Body of pancreas (tissue), 4 donors: ENCODE measurements around the gene RBM19. TPM values are rescaled to one million over a fixed set of nuclear protein-coding genes. Genes with fewer than 3 reads are reported as not detected.
A peak's percentile ranks its signal among the peaks of the same experiment; 100 is the strongest.

Experiments used
- ATAC-seq: fragments of 150-250 bp; one replicate; pipeline ENCODE4 v1.9.1; 2016
- DNase-seq, 4 donors: peaks; one replicate each; pipeline ENCODE4 v3.0.0-alpha.2; 2019
- H3K27ac ChIP-seq, 4 donors: fragments of 200-600 bp; sonication (generic); 1 replicate in 3 of 4; 2 replicates in 1 of 4; pipeline versions ENCODE4 v1.5.1 to v1.6.1; 2016 to 2019; ENCODE audit warnings: mild to moderate bottlenecking in 1 of 4, mixed read lengths in 1 of 4, moderate library complexity in 1 of 4
- H3K27me3 ChIP-seq, 2 donors: fragments of 200-600 bp; sonication (generic); one replicate each; pipeline ENCODE4 v1.6.0; 2016; ENCODE audit warnings: mild to moderate bottlenecking in 1 of 2
- H3K36me3 ChIP-seq, 2 donors: fragments of 200-600 bp; sonication (generic); replicated peaks in 1 of 2; 2 replicates each; pipeline ENCODE4 v1.5.1; 2016; ENCODE audit warnings: low read depth in 2 of 2; ENCODE audit not compliant: insufficient read depth in 1 of 2
- H3K4me1 ChIP-seq: fragments of 200-600 bp; sonication (generic); one replicate; pipeline ENCODE4 v1.6.0; 2016
- H3K4me3 ChIP-seq, 2 donors: fragments of 200-600 bp; sonication (generic); 1 replicate in 1 of 2; 2 replicates in 1 of 2; pipeline ENCODE4 v1.5.1; 2016 to 2019
- H3K9me3 ChIP-seq, 3 donors: fragments of 200-600 bp; sonication (generic); 1 replicate in 2 of 3; 2 replicates in 1 of 3; pipeline ENCODE4 v1.5.1; 2016
- CTCF ChIP-seq, 7 experiments: fragments of 450-650 bp in 4 of 7; fragments of 200-600 bp in 3 of 7; sonication (generic) in 3 of 7; IDR thresholded peaks; one replicate each; pipeline ENCODE4 v1.5.1; 2016 to 2019; ENCODE audit warnings: antibody characterized with exemption in 7 of 7
- POLR2A ChIP-seq, 3 donors: fragments of 450-650 bp; IDR thresholded peaks; one replicate each; pipeline ENCODE4 v1.6.1; 2016; ENCODE audit warnings: antibody characterized with exemption in 3 of 3, mild to moderate bottlenecking in 2 of 3
- WGBS, 2 donors: methylation state at CpG; one replicate each; pipeline ENCODE4 v1.1.5; 2017; 5-methylcytosine and 5-hydroxymethylcytosine counted together
- intact Hi-C: fragments of 100-400 bp; cut with DNase I; formaldehyde crosslinking; loops from one replicate; pipeline ENCODE4 v1.15.1; 2023
- total RNA-seq, 2 donors: library from RNA; depleted of rRNA; stranded (reverse); fragments of >200 nt; gene quantifications; one replicate each; pipeline ENCODE4 v1.1.0, GENCODE V29; 2016

RBM19 gene
- total RNA-seq, 2 donors from 2014 or later, result 18.4 to 36.3 TPM

- no peak overlapping the region for H3K4me3 ChIP-seq
- WGBS, 2 donors, result 87 to 93% methylated on average over 7 of the region's 7 CpGs
- TF ChIP-seq CTCF (IDR thresholded peaks at IDR 0.05) (no peak), POLR2A (IDR thresholded peaks at IDR 0.05) (no peak)
- peaks cover 0 to 2% of the 10 kb centered on the region in 2 donors for H3K36me3 ChIP-seq
- H3K27me3 ChIP-seq, result no peaks in the 10 kb centered on the region
- no peaks in the 10 kb centered on the region for H3K9me3 ChIP-seq
- no peak for ATAC-seq
- no peak for DNase-seq
- H3K4me1 ChIP-seq, result no peaks in the 10 kb centered on the region
- H3K27ac ChIP-seq, result no peak overlapping the region
- intact Hi-C loops, result no loop called here
These were observed 110.1 kb downstream of the RBM19 start for GRCh38 chr12:113855998-113856397.

DNA sequence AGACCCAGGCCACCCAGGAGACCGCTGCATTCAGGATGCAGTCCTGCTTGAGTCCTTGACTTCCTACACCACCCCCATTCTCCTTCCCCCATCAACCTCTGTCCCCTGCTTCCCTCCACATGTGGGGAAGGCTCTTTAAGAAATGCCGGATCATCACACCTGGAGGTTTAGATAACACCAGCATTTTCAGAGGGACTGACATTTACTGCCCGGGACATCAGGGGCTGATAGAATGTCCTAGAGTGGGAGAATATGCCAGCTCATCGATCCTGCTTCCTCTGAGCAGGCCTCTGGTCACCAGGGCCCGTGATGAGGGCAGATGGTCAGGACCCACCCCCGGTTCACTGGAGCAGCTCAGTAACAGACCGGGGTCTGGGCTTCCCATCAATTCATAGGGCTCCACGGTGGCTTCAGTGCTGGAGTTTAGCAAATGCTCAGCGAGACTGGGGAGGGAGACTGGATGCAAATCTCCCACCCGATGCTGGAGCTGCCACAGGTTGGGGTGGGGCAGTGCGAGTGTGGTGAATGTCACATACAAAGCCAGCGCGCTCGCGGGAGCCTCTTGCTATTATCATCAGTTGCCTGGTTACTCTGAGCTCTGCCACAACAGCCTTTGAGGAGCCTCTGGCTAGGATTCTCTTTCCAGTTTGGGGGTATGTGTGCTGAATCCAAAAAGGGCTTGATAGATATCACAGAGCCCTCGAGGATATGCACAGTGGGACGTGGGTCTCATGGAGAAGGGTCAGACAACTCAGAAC is 111.6 kb downstream of the RBM19 start:
- 79 to 90% methylated on average over 11 to 16 of the region's 17 CpGs for WGBS, 2 donors

GRCh38 chr12:113853491-113853890 is 112.6 kb downstream of the RBM19 start:
- intact Hi-C loops, result no loop called here
- TF ChIP-seq CTCF (IDR thresholded peaks at IDR 0.05), result no peak
- 62 to 70% methylated on average over 4 of the region's 4 CpGs for WGBS, 2 donors
- Histone ChIP-seq H3K4me3 (no peak overlapping the region), H3K27ac (no peak overlapping the region), H3K4me1 (no peaks in the 10 kb centered on the region), H3K36me3 (peaks cover 0 to 2% of the 10 kb centered on the region in 2 donors), H3K27me3 (no peaks in the 10 kb centered on the region), H3K9me3 (no peaks in the 10 kb centered on the region)
- ATAC-seq (no peak), DNase-seq (no peak)

More for the DNA sequence above, 111.6 kb downstream of the RBM19 start:
- Histone ChIP-seq H3K27me3 (no peaks in the 10 kb centered on the region), H3K4me3 (no peak overlapping the region), H3K36me3 (peaks cover 0 to 2% of the 10 kb centered on the region in 2 donors), H3K27ac (no peak overlapping the region), H3K9me3 (no peaks in the 10 kb centered on the region), H3K4me1 (no peaks in the 10 kb centered on the region)
- intact Hi-C loops, result no loop called here
- TF ChIP-seq CTCF (IDR thresholded peaks at IDR 0.05), result no peak
- TF ChIP-seq POLR2A (IDR thresholded peaks at IDR 0.05), result no peak
- no peak for ATAC-seq
- DNase-seq, result peak in 2 of 4 donors; percentile 27 to 47

GRCh38 chr12:113852695-113853490 is 113.2 kb downstream of the RBM19 start:
- 76 to 82% methylated on average over 11 to 23 of the region's 24 CpGs for WGBS, 2 donors
- TF ChIP-seq POLR2A (IDR thresholded peaks at IDR 0.05) (no peak), CTCF (IDR thresholded peaks at IDR 0.05) (no peak)

More at GRCh38 chr12:113852695-113853490, 113.2 kb downstream of the RBM19 start:
- H3K27ac ChIP-seq, result no peak overlapping the region
- no peak overlapping the region for H3K4me3 ChIP-seq
- DNase-seq (peak in 1 of 4 donors; percentile 10), ATAC-seq (no peak)
- H3K9me3 ChIP-seq, result no peaks in the 10 kb centered on the region
- no peaks in the 10 kb centered on the region for H3K27me3 ChIP-seq
- H3K4me1 ChIP-seq, result no peaks in the 10 kb centered on the region
- intact Hi-C loops, result no loop called here
- peaks cover 0 to 2% of the 10 kb centered on the region in 2 donors for H3K36me3 ChIP-seq
